Breast epithelium (tissue), 4 donors: Measurements from ENCODE around the gene MOXD1. TPM values are rescaled to one million over a fixed set of nuclear protein-coding genes. Genes with fewer than 3 reads are reported as not detected.

Experiments used
- DNase-seq, 2 donors: peaks; one replicate each; pipeline ENCODE4 v3.0.0-alpha.2; 2019; ENCODE audit warnings: low spot score in 2 of 2
- H3K27ac ChIP-seq, 2 donors: fragments of 200-600 bp; sonication (generic) in 1 of 2; one replicate each; pipeline ENCODE4 v1.5.1; 2016 to 2019; ENCODE audit warnings: mild to moderate bottlenecking in 1 of 2
- H3K27me3 ChIP-seq, 2 donors: fragments of 200-600 bp; sonication (generic) in 1 of 2; one replicate each; pipeline versions ENCODE4 v1.5.1 to v1.6.0; 2017 to 2019; ENCODE audit warnings: control low read depth in 1 of 2, mild to moderate bottlenecking in 1 of 2
- H3K36me3 ChIP-seq: fragments of 200-600 bp; one replicate; pipeline ENCODE4 v1.5.1; 2019
- H3K4me1 ChIP-seq, 2 donors: fragments of 200-600 bp; sonication (generic); one replicate each; pipeline ENCODE4 v1.5.1; 2016 to 2019; ENCODE audit warnings: control low read depth in 1 of 2
- H3K4me3 ChIP-seq, 3 donors: fragments of 200-600 bp; sonication (generic); 1 replicate in 2 of 3; 2 replicates in 1 of 3; pipeline ENCODE4 v1.5.1; 2016 to 2019; ENCODE audit warnings: mild to moderate bottlenecking in 3 of 3, moderate library complexity in 2 of 3
- H3K9me3 ChIP-seq, 2 donors: fragments of 200-600 bp; sonication (generic) in 1 of 2; one replicate each; pipeline ENCODE4 v1.5.1; 2016 to 2019; ENCODE audit warnings: control low read depth in 1 of 2
- CTCF ChIP-seq, 3 donors: fragments of 450-650 bp; IDR thresholded peaks; one replicate each; pipeline ENCODE4 v1.5.1; 2016 to 2017; ENCODE audit warnings: antibody characterized with exemption in 3 of 3, mild to moderate bottlenecking in 3 of 3, moderate library complexity in 3 of 3
- POLR2A ChIP-seq: fragments of 450-650 bp; IDR thresholded peaks from one replicate; pipeline ENCODE4 v1.6.1; 2016; ENCODE audit warnings: antibody characterized with exemption, mild to moderate bottlenecking, moderate library complexity
- POLR2AphosphoS5 ChIP-seq, 3 donors: sonication (generic); formaldehyde crosslinking; IDR thresholded peaks; one replicate each; pipeline ENCODE4 v1.6.1; 2017; ENCODE audit warnings: antibody characterized with exemption in 3 of 3
- intact Hi-C: fragments of 100-400 bp; cut with DNase I; formaldehyde crosslinking; loops from one replicate; pipeline ENCODE4 v1.15.1; 2023; ENCODE audit warnings: low total_unique reads
- total RNA-seq, 3 donors: library from RNA; depleted of rRNA; stranded (reverse); fragments of >200 nt; gene quantifications; one replicate each; pipeline ENCODE4 v1.1.0, GENCODE V29; 2016

MOXD1 gene
- total RNA-seq, 3 donors from 2014 or later, result 1.8 to 2.9 (median 1.9) TPM

- Histone ChIP-seq H3K4me3 (no peak overlapping the region), H3K4me1 (no peaks in the 10 kb centered on the region), H3K27ac (no peak overlapping the region), H3K27me3 (no peaks in the 10 kb centered on the region), H3K9me3 (peaks cover 6 to 11% of the 10 kb centered on the region in 2 donors), H3K36me3 (no peaks in the 10 kb centered on the region)
- no peak for DNase-seq
- intact Hi-C loops, result no loop called here
- no peak for TF ChIP-seq POLR2A
These were observed 41.9 kb upstream of the MOXD1 start for GRCh38 chr6:132443206-132443605.

GRCh38 chr6:132430110-132430509 lies 28.8 kb upstream of the MOXD1 start:
- Histone ChIP-seq H3K27ac (no peak overlapping the region), H3K4me3 (no peak overlapping the region), H3K9me3 (no peaks in the 10 kb centered on the region), H3K4me1 (no peaks in the 10 kb centered on the region), H3K27me3 (no peaks in the 10 kb centered on the region), H3K36me3 (no peaks in the 10 kb centered on the region)
- intact Hi-C loops, result loop anchor here (1.0 kb wide), 1 partner anchor 9 kb away; no protein-coding TSS in a partner anchor
- no peak for TF ChIP-seq POLR2AphosphoS5 (IDR thresholded peaks at IDR 0.05)
- no peak for TF ChIP-seq CTCF (IDR thresholded peaks at IDR 0.05)
- TF ChIP-seq POLR2A, result no peak
- no peak for DNase-seq

- no peak overlapping the region for H3K27ac ChIP-seq
- intact Hi-C loops, result no loop called here
- no peaks in the 10 kb centered on the region for H3K4me1 ChIP-seq
- peaks cover 0 to 17% of the 10 kb centered on the region in 2 donors for H3K9me3 ChIP-seq
- TF ChIP-seq POLR2A (no peak), CTCF (IDR thresholded peaks at IDR 0.05) (no peak), POLR2AphosphoS5 (IDR thresholded peaks at IDR 0.05) (no peak)
- DNase-seq, result no peak
- H3K27me3 ChIP-seq, result no peaks in the 10 kb centered on the region
- no peaks in the 10 kb centered on the region for H3K36me3 ChIP-seq
- H3K4me3 ChIP-seq, result no peak overlapping the region
These were observed 23.9 kb upstream of the MOXD1 start for GRCh38 chr6:132425176-132425575.

- H3K27ac ChIP-seq, result no peak overlapping the region
- no peaks in the 10 kb centered on the region for H3K36me3 ChIP-seq
- intact Hi-C loops, result no loop called here
- H3K4me3 ChIP-seq, result no peak overlapping the region
- DNase-seq, result no peak
- no peak for TF ChIP-seq POLR2AphosphoS5 (IDR thresholded peaks at IDR 0.05)
- TF ChIP-seq CTCF (IDR thresholded peaks at IDR 0.05), result no peak
- TF ChIP-seq POLR2A, result no peak
- H3K9me3 ChIP-seq, result peaks cover 0 to 17% of the 10 kb centered on the region in 2 donors
- no peaks in the 10 kb centered on the region for H3K4me1 ChIP-seq
- H3K27me3 ChIP-seq, result no peaks in the 10 kb centered on the region
These were observed 22.6 kb upstream of the MOXD1 start for GRCh38 chr6:132423839-132424238.

GRCh38 chr6:132418235-132418965 lies 17.1 kb upstream of the MOXD1 start:
- no peak for TF ChIP-seq POLR2A
- no peak for TF ChIP-seq CTCF (IDR thresholded peaks at IDR 0.05)
- no peak for TF ChIP-seq POLR2AphosphoS5 (IDR thresholded peaks at IDR 0.05)
- Histone ChIP-seq H3K4me1 (no peaks in the 10 kb centered on the region), H3K9me3 (peaks cover 0 to 24% of the 10 kb centered on the region in 2 donors), H3K36me3 (no peaks in the 10 kb centered on the region), H3K4me3 (no peak overlapping the region), H3K27ac (no peak overlapping the region), H3K27me3 (no peaks in the 10 kb centered on the region)
- intact Hi-C loops, result no loop called here
- no peak for DNase-seq
